Activated naive CD8-positive, alpha-beta T cell treated with anti-CD3 and anti-CD28 coated beads, Interleukin-2, amount 50 U/mL, for 24 hours (primary cell): ENCODE measurements around the gene SLC2A6.

Experiments used
- ATAC-seq: fragments of 150-1000 bp; cut with Tn5 transposase; one replicate; pipeline ENCODE4 v1.10.0; 2021
- DNase-seq: peaks from one replicate; pipeline ENCODE4 v3.0.0; 2021
- H3K27ac Mint-ChIP-seq: one replicate; pipeline ENCODE4 v1.8.0; 2021; ENCODE audit warnings: mild to moderate bottlenecking, mixed read lengths
- H3K27me3 Mint-ChIP-seq: one replicate; pipeline ENCODE4 v1.8.0; 2021; ENCODE audit warnings: mixed read lengths
- H3K36me3 Mint-ChIP-seq: one replicate; pipeline ENCODE4 v1.8.0; 2021; ENCODE audit warnings: low read depth, mixed read lengths
- H3K4me1 Mint-ChIP-seq: one replicate; pipeline ENCODE4 v1.8.0; 2021; ENCODE audit warnings: mixed read lengths
- H3K4me3 Mint-ChIP-seq: one replicate; pipeline ENCODE4 v1.8.0; 2021; ENCODE audit warnings: mild to moderate bottlenecking, moderate library complexity, mixed read lengths
- H3K9me3 Mint-ChIP-seq: one replicate; pipeline ENCODE4 v1.8.0; 2021; ENCODE audit warnings: mixed read lengths

The SLC2A6 gene

DNA sequence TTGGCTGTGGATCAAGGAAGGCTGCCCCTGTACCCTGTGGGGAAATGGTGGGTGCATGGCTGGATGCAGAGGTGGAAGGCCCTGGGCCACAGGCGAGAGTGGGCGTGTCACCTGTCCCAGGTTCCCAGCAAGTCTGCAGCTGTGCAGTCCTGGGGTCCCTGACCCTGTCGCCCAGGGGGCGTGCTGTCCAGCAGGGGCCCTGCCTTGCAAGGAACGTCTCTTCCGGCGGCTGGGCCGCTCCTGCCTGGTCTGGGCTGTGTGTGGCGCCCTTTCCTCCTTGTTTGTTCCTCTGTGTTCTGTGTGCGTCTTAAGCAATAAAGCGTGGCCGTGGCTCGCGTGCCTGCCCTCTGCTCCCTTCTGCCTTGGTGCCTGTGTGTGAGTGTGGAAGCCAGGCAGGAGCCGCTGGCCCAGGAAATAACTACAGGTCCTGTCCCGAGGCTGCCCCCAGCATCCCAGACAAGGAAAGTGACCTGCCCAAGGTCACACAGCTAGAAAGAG lies 8.4 kb downstream of the SLC2A6 start:
- DNase-seq (no peak), ATAC-seq (no peak)
- H3K27ac Mint-ChIP-seq, result no peak overlapping the region
- no peaks in the 10 kb centered on the region for H3K9me3 Mint-ChIP-seq
- H3K4me3 Mint-ChIP-seq, result no peak overlapping the region
- H3K4me1 Mint-ChIP-seq, result no peaks in the 10 kb centered on the region
- H3K27me3 Mint-ChIP-seq, result no peaks in the 10 kb centered on the region
- no peaks in the 10 kb centered on the region for H3K36me3 Mint-ChIP-seq

DNA sequence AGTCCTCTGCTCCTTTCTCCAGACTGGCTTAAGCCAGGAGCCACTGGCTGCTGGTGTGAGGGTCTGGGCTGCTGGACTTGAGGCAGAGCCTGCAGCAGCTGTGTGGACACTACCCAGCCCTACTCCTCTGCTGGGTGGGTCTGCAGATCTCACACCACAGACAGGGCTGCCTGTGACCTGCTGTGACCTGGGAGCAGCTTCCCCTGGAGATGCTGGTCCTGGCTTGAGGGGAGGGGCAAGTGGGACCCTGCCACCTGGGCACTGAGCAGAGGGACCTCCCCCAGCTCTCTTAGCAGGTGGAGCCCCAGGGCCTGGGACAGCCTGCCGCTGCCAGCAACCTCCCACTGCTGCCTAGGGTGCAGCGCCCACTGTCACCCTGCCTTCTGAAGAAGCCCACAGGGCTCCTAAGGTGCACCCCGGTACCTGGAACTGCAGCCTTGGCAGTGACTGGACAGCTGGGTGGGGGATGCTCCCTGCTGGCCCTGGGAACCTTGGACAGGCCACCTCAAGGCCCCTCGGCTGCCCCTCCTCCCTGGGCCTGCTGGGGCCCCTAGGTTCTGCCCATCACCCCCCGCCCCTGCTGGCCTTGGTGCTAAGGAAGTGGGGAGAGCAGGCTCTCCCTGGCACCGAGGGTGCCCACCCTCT lies 10.0 kb downstream of the SLC2A6 start:
- H3K36me3 Mint-ChIP-seq, result no peaks in the 10 kb centered on the region
- ATAC-seq (no peak), DNase-seq (no peak)
- H3K4me1 Mint-ChIP-seq, result no peaks in the 10 kb centered on the region
- no peak overlapping the region for H3K4me3 Mint-ChIP-seq
- no peak overlapping the region for H3K27ac Mint-ChIP-seq
- no peaks in the 10 kb centered on the region for H3K27me3 Mint-ChIP-seq
- no peaks in the 10 kb centered on the region for H3K9me3 Mint-ChIP-seq

GRCh38 chr9:133468374-133468773 lies 10.5 kb downstream of the SLC2A6 start:
- Mint-ChIP-seq H3K4me1 (no peaks in the 10 kb centered on the region), H3K4me3 (no peak overlapping the region), H3K27me3 (no peaks in the 10 kb centered on the region), H3K36me3 (no peaks in the 10 kb centered on the region), H3K27ac (no peak overlapping the region), H3K9me3 (no peaks in the 10 kb centered on the region)
- DNase-seq (no peak), ATAC-seq (no peak)

DNA sequence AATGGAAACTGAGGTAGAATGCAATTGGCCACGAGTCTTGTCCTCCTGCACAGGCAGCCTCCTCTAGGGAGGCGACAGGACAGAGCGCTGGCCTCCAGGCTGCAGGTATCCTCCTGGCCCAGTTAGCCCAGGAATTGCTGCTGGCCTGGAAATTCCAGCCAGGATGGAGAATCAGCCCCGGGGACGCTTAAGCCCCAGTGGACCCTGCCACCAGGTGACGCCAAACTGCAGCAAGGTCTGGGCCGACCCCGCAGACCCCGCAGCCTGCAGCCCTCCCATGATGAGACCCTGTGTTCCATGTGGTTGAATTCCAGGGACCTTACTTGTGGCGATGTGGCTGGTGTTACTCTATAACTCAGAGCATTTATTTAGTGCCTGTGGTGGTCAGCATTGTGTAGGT lies 11.8 kb downstream of the SLC2A6 start:
- Mint-ChIP-seq H3K36me3 (no peaks in the 10 kb centered on the region), H3K27ac (no peak overlapping the region), H3K4me1 (no peaks in the 10 kb centered on the region), H3K4me3 (no peak overlapping the region), H3K27me3 (no peaks in the 10 kb centered on the region), H3K9me3 (no peaks in the 10 kb centered on the region)
- ATAC-seq (no peak), DNase-seq (no peak)

GRCh38 chr9:133465984-133466383 lies 12.9 kb downstream of the SLC2A6 start:
- no peaks in the 10 kb centered on the region for H3K36me3 Mint-ChIP-seq
- H3K9me3 Mint-ChIP-seq, result no peaks in the 10 kb centered on the region
- H3K4me1 Mint-ChIP-seq, result no peaks in the 10 kb centered on the region
- ATAC-seq (no peak), DNase-seq (no peak)
- no peak overlapping the region for H3K4me3 Mint-ChIP-seq
- H3K27me3 Mint-ChIP-seq, result no peaks in the 10 kb centered on the region
- H3K27ac Mint-ChIP-seq, result no peak overlapping the region

DNA sequence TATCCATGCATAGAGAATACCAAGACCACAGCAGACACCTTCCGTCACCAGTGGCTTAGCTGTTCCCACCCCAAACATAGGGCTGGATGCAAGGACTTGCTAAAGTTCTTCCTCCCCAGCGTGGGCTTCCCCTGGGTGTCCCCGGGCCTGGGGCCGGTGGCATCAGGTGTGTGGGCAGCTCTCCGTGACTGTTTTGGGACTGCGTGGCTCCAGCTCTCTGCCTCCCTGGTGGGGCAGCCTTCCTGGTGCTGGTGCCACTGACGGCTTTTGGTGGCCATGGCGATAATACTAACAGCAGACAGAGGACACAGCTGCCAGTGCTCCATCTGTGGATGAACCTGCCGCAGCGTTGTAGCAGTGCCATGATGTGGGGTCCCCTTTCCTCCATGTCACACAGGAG lies 14.3 kb downstream of the SLC2A6 start:
- no peak for ATAC-seq
- DNase-seq, result no peak
- Mint-ChIP-seq H3K36me3 (no peaks in the 10 kb centered on the region), H3K27ac (no peak overlapping the region), H3K27me3 (no peaks in the 10 kb centered on the region), H3K4me1 (peaks cover 2% of the 10 kb centered on the region), H3K4me3 (no peak overlapping the region), H3K9me3 (no peaks in the 10 kb centered on the region)

GRCh38 chr9:133463864-133464615 lies 14.9 kb downstream of the SLC2A6 start:
- no peak for DNase-seq
- Mint-ChIP-seq H3K9me3 (no peaks in the 10 kb centered on the region), H3K27ac (no peak overlapping the region), H3K27me3 (no peaks in the 10 kb centered on the region), H3K4me1 (peaks cover 2% of the 10 kb centered on the region), H3K36me3 (no peaks in the 10 kb centered on the region), H3K4me3 (no peak overlapping the region)
- no peak for ATAC-seq

- ATAC-seq, result no peak
- no peaks in the 10 kb centered on the region for H3K9me3 Mint-ChIP-seq
- DNase-seq, result no peak
- no peak overlapping the region for H3K4me3 Mint-ChIP-seq
- no peaks in the 10 kb centered on the region for H3K36me3 Mint-ChIP-seq
- H3K27me3 Mint-ChIP-seq, result no peaks in the 10 kb centered on the region
- H3K27ac Mint-ChIP-seq, result no peak overlapping the region
- peaks cover 2% of the 10 kb centered on the region for H3K4me1 Mint-ChIP-seq
Measured at GRCh38 chr9:133463234-133463863, 15.6 kb downstream of the SLC2A6 start.

DNA sequence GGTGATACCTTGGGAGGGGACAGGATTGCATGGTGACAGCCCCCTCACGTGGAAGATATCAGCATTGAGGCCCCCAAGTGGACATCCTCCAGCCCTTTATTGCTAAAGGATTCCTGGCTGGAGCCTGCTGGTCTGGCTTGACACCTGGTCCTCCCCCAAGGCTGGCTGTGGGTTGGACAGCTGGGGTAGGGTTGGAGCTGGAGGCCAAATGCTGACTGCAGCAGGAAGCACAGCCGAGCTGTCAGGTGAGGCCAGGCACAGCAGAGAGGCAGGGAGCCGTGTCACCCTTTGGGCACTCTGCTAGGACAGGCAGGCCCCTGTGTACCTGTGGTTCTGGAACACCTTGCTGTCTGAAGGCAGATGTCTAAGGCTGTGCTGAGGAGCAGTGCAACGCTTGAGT lies 16.9 kb downstream of the SLC2A6 start:
- Mint-ChIP-seq H3K4me3 (no peak overlapping the region), H3K27ac (no peak overlapping the region)

GRCh38 chr9:133460405-133461175 lies 18.3 kb downstream of the SLC2A6 start:
- H3K36me3 Mint-ChIP-seq, result no peaks in the 10 kb centered on the region
- no peak overlapping the region for H3K27ac Mint-ChIP-seq
- no peaks in the 10 kb centered on the region for H3K9me3 Mint-ChIP-seq
- ATAC-seq, result no peak
- peak; percentile 43 for DNase-seq
- H3K27me3 Mint-ChIP-seq, result no peaks in the 10 kb centered on the region
- peak overlapping the region; percentile 58 for H3K4me3 Mint-ChIP-seq
- H3K4me1 Mint-ChIP-seq, result peaks cover 2% of the 10 kb centered on the region

More for the DNA sequence above, 16.9 kb downstream of the SLC2A6 start:
- ATAC-seq (no peak), DNase-seq (no peak)
- peaks cover 2% of the 10 kb centered on the region for H3K4me1 Mint-ChIP-seq
- H3K27me3 Mint-ChIP-seq, result no peaks in the 10 kb centered on the region
- H3K36me3 Mint-ChIP-seq, result no peaks in the 10 kb centered on the region
- no peaks in the 10 kb centered on the region for H3K9me3 Mint-ChIP-seq

- peaks cover 2% of the 10 kb centered on the region for H3K4me1 Mint-ChIP-seq
- H3K9me3 Mint-ChIP-seq, result no peaks in the 10 kb centered on the region
- no peaks in the 10 kb centered on the region for H3K27me3 Mint-ChIP-seq
- no peaks in the 10 kb centered on the region for H3K36me3 Mint-ChIP-seq
- H3K4me3 Mint-ChIP-seq, result peak within 1 kb of the TSS; percentile 74
- peak; percentile 84 for ATAC-seq
- peak; percentile 93 for DNase-seq
- peak within 1 kb of the TSS; percentile 27 for H3K27ac Mint-ChIP-seq
Measured at GRCh38 chr9:133459476-133460404, 19.2 kb downstream of the SLC2A6 start, which contains the start of gene CACFD1. TSS of gene CACFD1 (plus strand) at chr9:133459978. CDS start at chr9:133460067, 89 bp downstream.

- H3K36me3 Mint-ChIP-seq, result no peaks in the 10 kb centered on the region
- no peaks in the 10 kb centered on the region for H3K9me3 Mint-ChIP-seq
- no peaks in the 10 kb centered on the region for H3K27me3 Mint-ChIP-seq
- ATAC-seq, result no peak
- H3K4me3 Mint-ChIP-seq, result no peak overlapping the region
- H3K4me1 Mint-ChIP-seq, result peaks cover 2% of the 10 kb centered on the region
- no peak for DNase-seq
- H3K27ac Mint-ChIP-seq, result no peak overlapping the region
Measured at GRCh38 chr9:133458643-133459312, 20.1 kb downstream of the SLC2A6 start.

DNA sequence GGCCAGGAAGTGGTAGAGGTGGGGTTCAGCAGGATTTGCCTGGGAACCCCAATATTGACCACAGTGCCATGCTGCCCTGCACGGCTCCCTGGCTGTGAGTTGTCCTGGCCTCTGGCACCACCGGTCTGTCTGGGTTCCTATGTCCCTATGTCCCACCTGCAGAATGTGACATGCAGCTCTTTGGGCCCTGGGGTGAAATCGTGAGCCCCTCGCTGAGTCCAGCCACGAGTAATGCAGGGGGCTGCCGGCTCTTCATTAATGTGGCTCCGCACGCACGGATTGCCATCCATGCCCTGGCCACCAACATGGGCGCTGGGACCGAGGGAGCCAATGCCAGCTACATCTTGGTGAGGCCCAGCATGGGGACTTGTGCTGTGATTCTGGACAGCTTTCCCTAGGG lies 21.2 kb downstream of the SLC2A6 start:
- Mint-ChIP-seq H3K36me3 (no peaks in the 10 kb centered on the region), H3K27me3 (no peaks in the 10 kb centered on the region), H3K4me3 (no peak overlapping the region), H3K27ac (no peak overlapping the region), H3K9me3 (no peaks in the 10 kb centered on the region), H3K4me1 (peaks cover 2% of the 10 kb centered on the region)
- ATAC-seq (no peak), DNase-seq (no peak)
